AG10803 (cell line): ENCODE results near the gene MT2A.
A peak's percentile ranks its signal among the peaks of the same experiment; 100 is the strongest.

Source experiments
- DNase-seq: peaks from one replicate; pipeline ENCODE4 v3.0.0; 2010; ENCODE audit warnings: low read depth
- H3K4me3 ChIP-seq: 2 replicates; pipeline ENCODE4 v1.5.1; 2011; ENCODE audit warnings: mild to moderate bottlenecking, low read length, control low read depth
- CTCF ChIP-seq: conservative IDR thresholded peaks from 2 replicates; pipeline ENCODE4 v1.5.1; 2011; ENCODE audit warnings: mild to moderate bottlenecking, low read length, control low read depth, inconsistent platforms

The MT2A gene

GRCh38 chr16:56623637-56624036 is 15.3 kb downstream of the MT2A start:
- no peak overlapping the region for H3K4me3 ChIP-seq
- TF ChIP-seq CTCF, result no peak
- no peak for DNase-seq

GRCh38 chr16:56625140-56625942 is 17.0 kb downstream of the MT2A start, which contains the start of gene MT1E:
MT1E (plus strand) TSS chr16:56625781; CDS start chr16:56625852, 71 bp downstream.
- peak within 1 kb of the TSS; percentile 74 for H3K4me3 ChIP-seq
- peak; percentile 80 for DNase-seq
- TF ChIP-seq CTCF, result no peak

GRCh38 chr16:56625943-56626654 is 17.7 kb downstream of the MT2A start:
- TF ChIP-seq CTCF, result no peak
- peak overlapping the region; percentile 74 for H3K4me3 ChIP-seq
- peak; percentile 74 for DNase-seq

- no peak for TF ChIP-seq CTCF
- H3K4me3 ChIP-seq, result peak overlapping the region; percentile 74
- DNase-seq, result no peak
Measured at GRCh38 chr16:56626685-56627084, 18.3 kb downstream of the MT2A start.

GRCh38 chr16:56628486-56629350 is 20.3 kb downstream of the MT2A start:
- TF ChIP-seq CTCF, result no peak
- no peak overlapping the region for H3K4me3 ChIP-seq
- peak; percentile 14 for DNase-seq

GRCh38 chr16:56629531-56629930 is 21.1 kb downstream of the MT2A start:
- H3K4me3 ChIP-seq, result no peak overlapping the region
- TF ChIP-seq CTCF, result no peak
- DNase-seq, result no peak
